Keratinocyte (primary cell): ENCODE measurements around the gene ZNF470. TPM values are rescaled to one million over a fixed set of nuclear protein-coding genes. Genes with fewer than 3 reads are reported as not detected.
A peak's percentile ranks its signal among the peaks of the same experiment; 100 is the strongest.

ENCODE experiments used
- DNase-seq: peaks from one replicate; pipeline ENCODE4 v3.0.0-alpha.2; 2011; ENCODE audit warnings: low read depth, missing footprints, low spot score
- FAIRE-seq: peaks from 2 replicates; lab custom pipeline; 2011; peaks lifted over from hg19 to GRCh38; lab: Jason Lieb, UNC
- H2AFZ ChIP-seq: 2 replicates; pipeline ENCODE4 v1.6.0; 2012; ENCODE audit warnings: low read length, control low read depth, inconsistent platforms; ENCODE audit not compliant: control insufficient read depth
- H3K27ac ChIP-seq: 2 replicates; pipeline ENCODE4 v1.5.1; 2011; ENCODE audit warnings: low read length; ENCODE audit not compliant: control insufficient read depth, insufficient read depth
- H3K27me3 ChIP-seq: 3 replicates; pipeline ENCODE4 v1.6.0; 2011; ENCODE audit warnings: low read length; ENCODE audit not compliant: control insufficient read depth, insufficient read depth; ENCODE audit errors: extremely low read depth
- H3K36me3 ChIP-seq, 2 experiments: 2 replicates in 1 of 2; 3 replicates in 1 of 2; pipeline ENCODE4 v1.5.1; 2011; ENCODE audit warnings: low read length in 2 of 2, mild to moderate bottlenecking in 1 of 2; ENCODE audit not compliant: control insufficient read depth in 2 of 2, insufficient read depth in 2 of 2; ENCODE audit errors: extremely low read depth in 1 of 2
- H3K4me1 ChIP-seq: 3 replicates; pipeline ENCODE4 v1.5.1; 2011; ENCODE audit warnings: low read length; ENCODE audit not compliant: control insufficient read depth, insufficient read depth; ENCODE audit errors: extremely low read depth
- H3K4me2 ChIP-seq: 3 replicates; pipeline ENCODE4 v1.6.0; 2011; ENCODE audit warnings: low read depth, low read length; ENCODE audit not compliant: control insufficient read depth, insufficient read depth; ENCODE audit errors: extremely low read depth
- H3K4me3 ChIP-seq, 3 experiments: fragments of 200-600 bp in 1 of 3; sonication (generic) in 1 of 3; 2 replicates in 2 of 3; 3 replicates in 1 of 3; pipeline ENCODE4 v1.5.1; 2011 to 2016; ENCODE audit warnings: low read length in 3 of 3, mild to moderate bottlenecking in 3 of 3, control low read depth in 2 of 3, inconsistent platforms in 1 of 3, low read depth in 1 of 3, mixed read lengths in 1 of 3, mixed run types in 1 of 3, moderate library complexity in 1 of 3; ENCODE audit not compliant: control insufficient read depth in 2 of 3, insufficient read depth in 2 of 3; ENCODE audit errors: extremely low read depth in 1 of 3
- H3K79me2 ChIP-seq: 2 replicates; pipeline ENCODE4 v1.6.0; 2012; ENCODE audit warnings: low read length; ENCODE audit not compliant: control insufficient read depth, insufficient read depth
- H3K9ac ChIP-seq: 3 replicates; pipeline ENCODE4 v1.6.0; 2011; ENCODE audit warnings: low read length; ENCODE audit not compliant: control insufficient read depth, insufficient read depth; ENCODE audit errors: extremely low read depth
- H3K9me1 ChIP-seq: 3 replicates; pipeline ENCODE4 v1.6.0; 2011; ENCODE audit warnings: low read length; ENCODE audit not compliant: control insufficient read depth, insufficient read depth; ENCODE audit errors: extremely low read depth
- H3K9me3 ChIP-seq: 2 replicates; pipeline ENCODE4 v1.5.1; 2012; ENCODE audit warnings: low read depth, low read length; ENCODE audit not compliant: control insufficient read depth
- H4K20me1 ChIP-seq: 3 replicates; pipeline ENCODE4 v1.6.0; 2011; ENCODE audit warnings: low read length; ENCODE audit not compliant: control insufficient read depth, insufficient read depth; ENCODE audit errors: extremely low read depth
- CTCF ChIP-seq, 3 experiments: IDR thresholded peaks in 1 of 3; conservative IDR thresholded peaks in 1 of 3; optimal IDR thresholded peaks in 1 of 3; 2 replicates in 2 of 3; 3 replicates in 1 of 3; pipeline versions ENCODE3 to v1.5.1; 2011; ENCODE audit warnings: low read length in 3 of 3, mild to moderate bottlenecking in 3 of 3, moderate library complexity in 2 of 3, control low read depth in 1 of 3, inconsistent platforms in 1 of 3; ENCODE audit not compliant: insufficient read depth in 2 of 3; ENCODE audit errors: extremely low read depth in 1 of 3
- EZH2 ChIP-seq: IDR thresholded peaks from one replicate; pipeline ENCODE4 v1.6.1; 2012; ENCODE audit warnings: inconsistent platforms, mild to moderate bottlenecking, low read length, moderate library complexity
- dilution Hi-C: fragments of 300-500 bp; cut with MboI; formaldehyde crosslinking; loops from one replicate; pipeline ENCODE4 v1.7.0; 2020; ENCODE audit warnings: low sequenced_read_pairs; ENCODE audit not compliant: extremely low pct_ligation_motif_present
- polyA plus RNA-seq, 5 experiments: library from polyadenylated mRNA; depleted of rRNA in 3 of 5; stranded (reverse) in 3 of 5; stranded (forward) in 1 of 5; unstranded in 1 of 5; fragments of >200 nt; gene quantifications; 1 replicate in 1 of 5; 2 replicates in 3 of 5; 3 replicates in 1 of 5; pipeline versions ENCODE4 v1.2.1 to v1.2.3, GENCODE V29; 2011 to 2012; ENCODE audit warnings: missing spikeins in 2 of 5, low read depth in 1 of 5, low replicate concordance in 1 of 5

The ZNF470 gene
- polyA plus RNA-seq, 1 donor (not counting 4 experiments of a cell fraction or from before 2014, with no cell fraction given), result 2.7 TPM

GRCh38 chr19:56538761-56539263 lies 28.5 kb upstream of the ZNF470 start, which contains the start of gene ZFP28:
TSS of gene ZFP28 (plus strand) at chr19:56538948. CDS start at chr19:56539019, 71 bp downstream.
- dilution Hi-C loops, result no loop called here
- H3K4me2 ChIP-seq, result peak within 1 kb of the TSS; percentile 92
- no peak for FAIRE-seq

GRCh38 chr19:56543776-56544175 lies 23.5 kb upstream of the ZNF470 start:
- Histone ChIP-seq H3K27ac (no peak overlapping the region), H2AFZ (no peak overlapping the region), H3K9me1 (no peaks in the 10 kb centered on the region), H3K9ac (no peak overlapping the region), H4K20me1 (no peaks in the 10 kb centered on the region), H3K4me2 (no peak overlapping the region), H3K36me3 (peaks cover 0 to 9% of the 10 kb centered on the region in 2 experiments), H3K27me3 (no peaks in the 10 kb centered on the region), H3K4me3 (no peak overlapping the region), H3K9me3 (peaks cover 4% of the 10 kb centered on the region), H3K4me1 (no peaks in the 10 kb centered on the region), H3K79me2 (peaks cover 3% of the 10 kb centered on the region)
- TF ChIP-seq EZH2, result no peak
- no peak for TF ChIP-seq CTCF (optimal IDR thresholded peaks at IDR 0.05 in 1 of 3, IDR thresholded peaks at IDR 0.05 in 1 of 3, conservative IDR thresholded peaks at IDR 0.05 in 1 of 3; ENCODE audit: extremely low read depth in 1 of 3, insufficient read depth in 2 of 3, low read length in 3 of 3)
- dilution Hi-C loops, result no loop called here
- FAIRE-seq (no peak), DNase-seq (no peak)

More at GRCh38 chr19:56538761-56539263, 28.5 kb upstream of the ZNF470 start, which contains the start of gene ZFP28:
- no peak for TF ChIP-seq EZH2
- TF ChIP-seq CTCF (optimal IDR thresholded peaks at IDR 0.05 in 1 of 3, IDR thresholded peaks at IDR 0.05 in 1 of 3, conservative IDR thresholded peaks at IDR 0.05 in 1 of 3; ENCODE audit: extremely low read depth in 1 of 3, insufficient read depth in 2 of 3, low read length in 3 of 3), result no peak
- Histone ChIP-seq H3K27me3 (no peaks in the 10 kb centered on the region), H3K4me1 (peaks cover 4% of the 10 kb centered on the region), H3K9me1 (no peaks in the 10 kb centered on the region), H4K20me1 (no peaks in the 10 kb centered on the region), H3K9me3 (no peaks in the 10 kb centered on the region), H3K27ac (peak within 1 kb of the TSS; percentile 49), H3K9ac (peak within 1 kb of the TSS; percentile 72), H3K79me2 (peaks cover 1% of the 10 kb centered on the region), H2AFZ (peak within 1 kb of the TSS; percentile 95), H3K4me3 (peak within 1 kb of the TSS; percentile 74 to 83 (median 75)), H3K36me3 (peaks cover 0 to 4% of the 10 kb centered on the region in 2 experiments)
- DNase-seq, result peak; percentile 13
